SK-N-SH (cell line): Measurements from ENCODE around the gene GOLGA6L4.
"Not testable (repeated sequence)": the region's sequence is repeated elsewhere in the genome, so short reads cannot be mapped to it uniquely, and the experiment has no call there.

Experiments
- SIN3A ChIP-seq: IDR thresholded peaks from 2 replicates; pipeline ENCODE4 v1.6.1; 2012; ENCODE audit warnings: low read depth, mild to moderate bottlenecking, low read length, moderate library complexity, borderline replicate concordance
- TF ChIP-seq, protein P1 (sequence below): fragments of 200-600 bp; sonication (generic); IDR thresholded peaks from 2 replicates; pipeline ENCODE4 v1.6.1; 2017; ENCODE audit warnings: antibody characterized with exemption, mild to moderate bottlenecking, moderate library complexity

DNA sequence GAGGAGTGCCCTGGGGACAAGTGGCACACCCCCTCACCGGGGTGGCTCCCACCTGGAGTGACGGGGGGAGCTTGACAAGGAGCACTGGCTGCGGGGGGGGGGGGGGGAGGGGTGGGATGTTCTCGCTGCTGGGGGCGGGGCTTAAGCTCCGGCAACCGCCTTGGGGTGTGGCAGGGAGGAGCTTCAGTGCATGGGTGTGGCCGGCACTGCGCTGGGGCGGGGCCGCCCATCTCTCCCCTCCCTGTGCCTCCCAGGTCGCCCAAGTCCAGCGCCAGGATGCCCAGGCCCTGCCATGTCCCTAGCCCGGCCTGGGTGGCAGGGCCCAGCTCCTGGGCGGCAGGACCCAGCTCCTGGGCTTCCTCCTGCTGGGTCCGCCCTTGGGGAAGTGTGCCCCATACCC, 35.7 kb upstream of the GOLGA6L4 start:
- TF ChIP-seq, protein P1, sequence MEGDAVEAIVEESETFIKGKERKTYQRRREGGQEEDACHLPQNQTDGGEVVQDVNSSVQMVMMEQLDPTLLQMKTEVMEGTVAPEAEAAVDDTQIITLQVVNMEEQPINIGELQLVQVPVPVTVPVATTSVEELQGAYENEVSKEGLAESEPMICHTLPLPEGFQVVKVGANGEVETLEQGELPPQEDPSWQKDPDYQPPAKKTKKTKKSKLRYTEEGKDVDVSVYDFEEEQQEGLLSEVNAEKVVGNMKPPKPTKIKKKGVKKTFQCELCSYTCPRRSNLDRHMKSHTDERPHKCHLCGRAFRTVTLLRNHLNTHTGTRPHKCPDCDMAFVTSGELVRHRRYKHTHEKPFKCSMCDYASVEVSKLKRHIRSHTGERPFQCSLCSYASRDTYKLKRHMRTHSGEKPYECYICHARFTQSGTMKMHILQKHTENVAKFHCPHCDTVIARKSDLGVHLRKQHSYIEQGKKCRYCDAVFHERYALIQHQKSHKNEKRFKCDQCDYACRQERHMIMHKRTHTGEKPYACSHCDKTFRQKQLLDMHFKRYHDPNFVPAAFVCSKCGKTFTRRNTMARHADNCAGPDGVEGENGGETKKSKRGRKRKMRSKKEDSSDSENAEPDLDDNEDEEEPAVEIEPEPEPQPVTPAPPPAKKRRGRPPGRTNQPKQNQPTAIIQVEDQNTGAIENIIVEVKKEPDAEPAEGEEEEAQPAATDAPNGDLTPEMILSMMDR = not testable (repeated sequence)
- not testable (repeated sequence) for TF ChIP-seq SIN3A
